IMR-90 (cell line): ENCODE results near the gene CAPN7.

Experiments used
- CEBPB ChIP-seq: IDR thresholded peaks from 2 replicates; pipeline ENCODE4 v1.6.1; 2012; ENCODE audit warnings: low read depth, low read length, improper control_type of control experiment
- CHD1 ChIP-seq: IDR thresholded peaks from 2 replicates; pipeline ENCODE4 v1.6.1; 2012; ENCODE audit warnings: low read depth, low read length, improper control_type of control experiment
- ELK1 ChIP-seq: fragments of 150-350 bp; IDR thresholded peaks from 2 replicates; pipeline ENCODE4 v1.6.1; 2016; ENCODE audit warnings: low read depth, mild to moderate bottlenecking, low read length, moderate library complexity, borderline replicate concordance
- FOS ChIP-seq: fragments of 150-350 bp; IDR thresholded peaks from 2 replicates; pipeline ENCODE4 v1.6.1; 2016; ENCODE audit warnings: low read depth, low read length
- MAFK ChIP-seq: IDR thresholded peaks from 2 replicates; pipeline ENCODE4 v1.6.1; 2012; ENCODE audit warnings: low read depth, low read length, improper control_type of control experiment
- MAZ ChIP-seq: IDR thresholded peaks from 2 replicates; pipeline ENCODE4 v1.6.1; 2012; ENCODE audit warnings: low read depth, mild to moderate bottlenecking, low read length, improper control_type of control experiment, moderate library complexity, borderline replicate concordance
- MXI1 ChIP-seq: IDR thresholded peaks from 2 replicates; pipeline ENCODE4 v1.6.1; 2012; ENCODE audit warnings: low read depth, mild to moderate bottlenecking, low read length, moderate library complexity, borderline replicate concordance
- NFE2L2 ChIP-seq: fragments of 150-350 bp; IDR thresholded peaks from 2 replicates; pipeline ENCODE4 v1.6.1; 2016; ENCODE audit warnings: low read depth, mild to moderate bottlenecking, low read length
- POLR2A ChIP-seq: IDR thresholded peaks from 2 replicates; pipeline ENCODE4 v1.6.1; 2012; ENCODE audit warnings: mild to moderate bottlenecking, low read depth, low read length
- RCOR1 ChIP-seq: IDR thresholded peaks from 2 replicates; pipeline ENCODE4 v1.6.1; 2012; ENCODE audit warnings: mild to moderate bottlenecking, low read length, improper control_type of control experiment; ENCODE audit not compliant: insufficient replicate concordance
- RFX5 ChIP-seq: IDR thresholded peaks from 2 replicates; pipeline ENCODE4 v1.8.0; 2012; ENCODE audit warnings: low read depth, mild to moderate bottlenecking, low read length, moderate library complexity
- SMC3 ChIP-seq: fragments of 150-350 bp; IDR thresholded peaks from 2 replicates; pipeline ENCODE4 v1.6.1; 2016; ENCODE audit warnings: low read depth, mild to moderate bottlenecking, antibody characterized with exemption, low read length, moderate library complexity
- USF2 ChIP-seq: fragments of 150-350 bp; IDR thresholded peaks from 2 replicates; pipeline ENCODE4 v1.6.1; 2017; ENCODE audit warnings: mild to moderate bottlenecking, antibody characterized with exemption, low read length, low read depth
- TF ChIP-seq, protein P1 (sequence below): conservative IDR thresholded peaks from 2 replicates; pipeline ENCODE4 v1.5.1; 2012; ENCODE audit warnings: mild to moderate bottlenecking, low read depth, low read length, improper control_type of control experiment

DNA sequence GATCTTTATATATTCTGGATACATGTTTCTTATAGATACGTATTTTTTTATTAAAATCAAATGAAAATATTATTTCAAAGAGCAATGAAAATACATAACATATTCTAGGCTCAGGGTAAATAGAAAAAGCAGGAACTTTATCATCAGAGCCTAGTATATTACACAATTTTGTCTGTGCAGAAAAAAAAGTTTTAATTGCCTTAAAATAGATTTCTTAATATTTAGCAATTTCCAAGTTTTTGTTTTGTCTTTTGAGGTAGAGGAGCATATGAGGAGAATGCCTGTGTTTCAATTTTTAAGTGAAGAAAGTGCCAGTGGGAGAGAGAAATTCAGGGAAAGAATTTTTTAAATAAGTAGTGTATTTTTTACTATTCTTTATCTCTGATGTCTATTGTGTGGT lies 10.5 kb downstream of the CAPN7 start:
- TF ChIP-seq, protein P1, sequence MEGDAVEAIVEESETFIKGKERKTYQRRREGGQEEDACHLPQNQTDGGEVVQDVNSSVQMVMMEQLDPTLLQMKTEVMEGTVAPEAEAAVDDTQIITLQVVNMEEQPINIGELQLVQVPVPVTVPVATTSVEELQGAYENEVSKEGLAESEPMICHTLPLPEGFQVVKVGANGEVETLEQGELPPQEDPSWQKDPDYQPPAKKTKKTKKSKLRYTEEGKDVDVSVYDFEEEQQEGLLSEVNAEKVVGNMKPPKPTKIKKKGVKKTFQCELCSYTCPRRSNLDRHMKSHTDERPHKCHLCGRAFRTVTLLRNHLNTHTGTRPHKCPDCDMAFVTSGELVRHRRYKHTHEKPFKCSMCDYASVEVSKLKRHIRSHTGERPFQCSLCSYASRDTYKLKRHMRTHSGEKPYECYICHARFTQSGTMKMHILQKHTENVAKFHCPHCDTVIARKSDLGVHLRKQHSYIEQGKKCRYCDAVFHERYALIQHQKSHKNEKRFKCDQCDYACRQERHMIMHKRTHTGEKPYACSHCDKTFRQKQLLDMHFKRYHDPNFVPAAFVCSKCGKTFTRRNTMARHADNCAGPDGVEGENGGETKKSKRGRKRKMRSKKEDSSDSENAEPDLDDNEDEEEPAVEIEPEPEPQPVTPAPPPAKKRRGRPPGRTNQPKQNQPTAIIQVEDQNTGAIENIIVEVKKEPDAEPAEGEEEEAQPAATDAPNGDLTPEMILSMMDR, result no peak
- TF ChIP-seq POLR2A (no peak), CEBPB (no peak), RCOR1 (no peak), NFE2L2 (no peak), RFX5 (no peak), MAFK (no peak), CHD1 (no peak), MXI1 (no peak), FOS (no peak), USF2 (no peak), ELK1 (no peak), SMC3 (no peak), MAZ (no peak)
